ENCODE results near the gene PPP1R7. TPM values are rescaled to one million over a fixed set of nuclear protein-coding genes. Genes with fewer than 3 reads are reported as not detected.

PPP1R7 gene
- total RNA-seq, 3 donors from 2014 or later (not counting 1 experiment from before 2014, with no cell fraction given) = 57.8 to 66.3 (median 60.4) TPM

DNA sequence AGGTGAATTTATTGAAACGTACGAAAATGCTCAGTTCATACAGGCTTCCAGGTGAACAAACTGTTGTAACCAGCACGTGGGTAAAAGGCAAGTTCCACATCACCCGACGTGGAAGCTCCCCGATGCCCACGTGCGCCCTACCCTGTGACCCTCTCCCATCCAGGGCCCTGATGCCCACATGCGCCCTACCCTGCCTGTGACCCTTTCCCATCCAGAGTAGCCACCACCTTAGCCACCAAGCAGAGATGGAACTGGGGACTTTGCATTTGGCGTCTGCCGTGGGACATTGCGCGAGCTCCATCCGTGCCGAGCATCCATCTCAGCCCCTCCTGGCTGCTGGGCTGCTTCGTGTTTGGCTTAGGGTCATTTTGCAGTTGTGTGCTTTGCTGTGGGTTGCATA, 75.7 kb downstream of the PPP1R7 start:
- Histone ChIP-seq H3K27me3 (ENCODE audit: control insufficient read depth, insufficient read depth, low read length) (no peaks in the 10 kb centered on the region), H3K4me3 (ENCODE audit: low read length) (no peak overlapping the region), H3K4me1 (ENCODE audit: control insufficient read depth, insufficient read depth, low read length) (no peaks in the 10 kb centered on the region), H3K9me3 (ENCODE audit: control insufficient read depth, insufficient read depth, low read length) (no peaks in the 10 kb centered on the region), H3K27ac (ENCODE audit: low read length) (no peak overlapping the region), H3K36me3 (ENCODE audit: control insufficient read depth, insufficient read depth, low read length) (peaks cover 38% of the 10 kb centered on the region)
- intact Hi-C loops (cut with micrococcal nuclease) = no loop called here
- no peak for TF ChIP-seq CTCF (IDR thresholded peaks at IDR 0.05)
- no peaks in the 10 kb centered on the region for H3K36me3 Mint-ChIP-seq
- no peak overlapping the region for H3K27ac Mint-ChIP-seq
- ATAC-seq = no peak
- no peaks in the 10 kb centered on the region for H3K4me1 Mint-ChIP-seq
- 96% methylated on average over 16 of the region's 16 CpGs for WGBS (ENCODE audit: insufficient coverage)
- H3K4me3 Mint-ChIP-seq = no peak overlapping the region
- no peak for DNase-seq
- H3K27me3 Mint-ChIP-seq (ENCODE audit: low read depth in 2 of 2) = no peaks in the 10 kb centered on the region
- H3K9me3 Mint-ChIP-seq = no peaks in the 10 kb centered on the region

DNA sequence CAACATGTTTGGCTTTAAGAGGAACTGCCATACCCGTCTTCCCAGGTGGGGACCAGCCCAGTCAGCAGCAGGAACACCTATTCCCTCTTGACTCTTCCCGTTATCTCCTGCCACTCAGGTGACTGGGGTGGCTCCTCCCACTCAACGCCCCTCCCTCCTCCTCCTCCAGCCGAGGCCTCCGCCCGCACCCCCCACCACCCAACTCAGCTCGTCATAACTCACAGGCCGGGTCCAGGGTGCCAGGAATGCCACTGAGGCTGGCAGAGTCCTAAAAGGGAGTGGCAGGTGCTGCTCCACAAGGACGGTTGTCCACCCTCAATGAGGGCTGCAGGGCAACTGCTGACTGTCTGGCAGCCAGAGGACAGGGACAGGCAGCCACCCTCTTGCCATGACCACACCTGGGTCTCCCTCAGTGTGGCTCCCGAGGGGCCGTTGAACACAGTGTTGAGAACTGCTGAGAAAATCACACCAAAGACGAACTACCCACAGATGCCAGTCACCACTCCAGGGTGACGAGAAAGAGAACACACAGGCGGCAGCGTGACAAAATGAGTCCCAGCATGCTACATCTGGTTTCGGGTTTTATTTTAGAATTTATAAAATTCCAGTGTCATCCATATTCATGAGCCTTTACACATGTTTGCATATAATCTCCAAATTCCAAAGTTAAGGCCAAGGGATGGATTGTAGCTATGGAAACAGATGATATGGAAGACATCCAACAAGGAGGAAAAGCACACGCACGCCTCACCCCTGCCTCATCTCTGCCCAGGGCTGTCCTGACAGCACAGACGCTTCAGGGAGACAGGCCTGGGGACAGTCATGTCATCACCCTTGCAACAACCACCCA, 76.7 kb downstream of the PPP1R7 start:
- no peak for ATAC-seq
- Mint-ChIP-seq H3K4me1 (no peaks in the 10 kb centered on the region), H3K27me3 (ENCODE audit: low read depth in 2 of 2) (no peaks in the 10 kb centered on the region), H3K4me3 (no peak overlapping the region), H3K27ac (no peak overlapping the region), H3K36me3 (no peaks in the 10 kb centered on the region), H3K9me3 (no peaks in the 10 kb centered on the region)
- no peak for DNase-seq
- TF ChIP-seq CTCF (IDR thresholded peaks at IDR 0.05) = no peak
- intact Hi-C loops (cut with micrococcal nuclease) = no loop called here
- H3K27ac ChIP-seq (ENCODE audit: low read length) = no peak overlapping the region
- no peaks in the 10 kb centered on the region for H3K9me3 ChIP-seq (ENCODE audit: control insufficient read depth, insufficient read depth, low read length)
- WGBS (ENCODE audit: insufficient coverage) = 96% methylated on average over 19 of the region's 19 CpGs
- no peak overlapping the region for H3K4me3 ChIP-seq (ENCODE audit: low read length)
- H3K4me1 ChIP-seq (ENCODE audit: control insufficient read depth, insufficient read depth, low read length) = no peaks in the 10 kb centered on the region
- H3K27me3 ChIP-seq (ENCODE audit: control insufficient read depth, insufficient read depth, low read length) = no peaks in the 10 kb centered on the region
- peaks cover 45% of the 10 kb centered on the region for H3K36me3 ChIP-seq (ENCODE audit: control insufficient read depth, insufficient read depth, low read length)

GRCh38 chr2:241227594-241227993, 77.3 kb downstream of the PPP1R7 start:
- H3K36me3 Mint-ChIP-seq = no peaks in the 10 kb centered on the region
- intact Hi-C loops (cut with micrococcal nuclease) = no loop called here
- no peak overlapping the region for H3K27ac Mint-ChIP-seq
- H3K9me3 ChIP-seq (ENCODE audit: control insufficient read depth, insufficient read depth, low read length) = no peaks in the 10 kb centered on the region
- WGBS (ENCODE audit: insufficient coverage) = 97% methylated on average over 8 of the region's 8 CpGs
- no peak for DNase-seq
- no peak overlapping the region for H3K27ac ChIP-seq (ENCODE audit: low read length)
- no peak for TF ChIP-seq CTCF (IDR thresholded peaks at IDR 0.05)
- H3K27me3 Mint-ChIP-seq (ENCODE audit: low read depth in 2 of 2) = no peaks in the 10 kb centered on the region
- ATAC-seq = no peak
- no peaks in the 10 kb centered on the region for H3K4me1 ChIP-seq (ENCODE audit: control insufficient read depth, insufficient read depth, low read length)
- H3K4me1 Mint-ChIP-seq = no peaks in the 10 kb centered on the region
- H3K36me3 ChIP-seq (ENCODE audit: control insufficient read depth, insufficient read depth, low read length) = peaks cover 51% of the 10 kb centered on the region
- no peaks in the 10 kb centered on the region for H3K9me3 Mint-ChIP-seq
- H3K4me3 ChIP-seq (ENCODE audit: low read length) = no peak overlapping the region
- H3K4me3 Mint-ChIP-seq = no peak overlapping the region
- H3K27me3 ChIP-seq (ENCODE audit: control insufficient read depth, insufficient read depth, low read length) = no peaks in the 10 kb centered on the region
